MM.1S (cell line): ENCODE results near the gene SMU1.

Experiments
- DNase-seq: peaks from one replicate; pipeline ENCODE4 v3.0.0-alpha.2; 2015
- H2AFZ ChIP-seq: fragments of 300-600 bp; sonication (generic); 2 replicates; pipeline ENCODE4 v1.6.0; 2016; ENCODE audit warnings: antibody characterized with exemption, low read length
- H3F3A ChIP-seq: fragments of 300-600 bp; sonication (generic); 2 replicates; pipeline ENCODE4 v1.6.1; 2016; ENCODE audit warnings: mild to moderate bottlenecking, antibody characterized with exemption, low read length, moderate library complexity, mixed read lengths; ENCODE audit not compliant: insufficient read depth
- H3K27ac ChIP-seq: fragments of 300-600 bp; sonication (generic); 2 replicates; pipeline ENCODE4 v1.5.1; 2016; ENCODE audit warnings: mild to moderate bottlenecking, low read length
- H3K27me3 ChIP-seq: fragments of 300-600 bp; sonication (generic); replicated peaks from 2 replicates; pipeline ENCODE4 v1.6.0; 2016; ENCODE audit warnings: low read length; ENCODE audit not compliant: insufficient read depth
- H3K36me3 ChIP-seq: fragments of 300-600 bp; sonication (generic); replicated peaks from 2 replicates; pipeline ENCODE4 v1.6.1; 2016; ENCODE audit warnings: mild to moderate bottlenecking, low read length, mixed read lengths; ENCODE audit not compliant: insufficient read depth
- H3K4me1 ChIP-seq: fragments of 300-600 bp; sonication (generic); 2 replicates; pipeline ENCODE4 v1.6.1; 2016; ENCODE audit warnings: low read length, mixed read lengths
- H3K4me2 ChIP-seq: fragments of 300-600 bp; sonication (generic); 2 replicates; pipeline ENCODE4 v1.6.0; 2016; ENCODE audit warnings: low read depth, low read length
- H3K4me3 ChIP-seq: fragments of 300-600 bp; sonication (generic); 2 replicates; pipeline ENCODE4 v1.5.1; 2016; ENCODE audit warnings: low read length, mixed read lengths
- H3K79me2 ChIP-seq: fragments of 300-600 bp; sonication (generic); 2 replicates; pipeline ENCODE4 v1.6.1; 2016; ENCODE audit warnings: mixed run types, low read length, mixed read lengths
- H3K9ac ChIP-seq: fragments of 300-600 bp; sonication (generic); 2 replicates; pipeline ENCODE4 v1.6.1; 2016; ENCODE audit warnings: low read length, mixed read lengths
- H3K9me2 ChIP-seq: fragments of 300-600 bp; sonication (generic); replicated peaks from 2 replicates; pipeline ENCODE4 v1.6.1; 2016; ENCODE audit warnings: mild to moderate bottlenecking, low read length, mixed read lengths; ENCODE audit not compliant: insufficient read depth
- H3K9me3 ChIP-seq: fragments of 300-600 bp; sonication (generic); replicated peaks from 2 replicates; pipeline ENCODE4 v1.6.1; 2016; ENCODE audit warnings: mild to moderate bottlenecking, low read length, mixed read lengths; ENCODE audit not compliant: insufficient read depth
- H4K20me1 ChIP-seq: fragments of 300-600 bp; sonication (generic); 2 replicates; pipeline ENCODE4 v1.6.1; 2016; ENCODE audit warnings: mild to moderate bottlenecking, low read length, moderate library complexity, mixed read lengths; ENCODE audit not compliant: insufficient read depth
- EZH2 ChIP-seq: fragments of 300-600 bp; sonication (generic); optimal IDR thresholded peaks from 2 replicates; pipeline ENCODE3; 2017; ENCODE audit warnings: low read depth, mild to moderate bottlenecking, antibody characterized with exemption, low read length, mixed read lengths
- EZH2phosphoT487 ChIP-seq: fragments of 300-600 bp; sonication (generic); IDR thresholded peaks from 2 replicates; pipeline ENCODE4 v1.6.1; 2018; ENCODE audit warnings: antibody characterized with exemption, low read length
- TF ChIP-seq, protein P1 (sequence below): fragments of 300-600 bp; sonication (generic); IDR thresholded peaks from 2 replicates; pipeline ENCODE4 v1.5.1; 2016; ENCODE audit warnings: antibody characterized with exemption, low read length, mixed read lengths

SMU1 gene

DNA sequence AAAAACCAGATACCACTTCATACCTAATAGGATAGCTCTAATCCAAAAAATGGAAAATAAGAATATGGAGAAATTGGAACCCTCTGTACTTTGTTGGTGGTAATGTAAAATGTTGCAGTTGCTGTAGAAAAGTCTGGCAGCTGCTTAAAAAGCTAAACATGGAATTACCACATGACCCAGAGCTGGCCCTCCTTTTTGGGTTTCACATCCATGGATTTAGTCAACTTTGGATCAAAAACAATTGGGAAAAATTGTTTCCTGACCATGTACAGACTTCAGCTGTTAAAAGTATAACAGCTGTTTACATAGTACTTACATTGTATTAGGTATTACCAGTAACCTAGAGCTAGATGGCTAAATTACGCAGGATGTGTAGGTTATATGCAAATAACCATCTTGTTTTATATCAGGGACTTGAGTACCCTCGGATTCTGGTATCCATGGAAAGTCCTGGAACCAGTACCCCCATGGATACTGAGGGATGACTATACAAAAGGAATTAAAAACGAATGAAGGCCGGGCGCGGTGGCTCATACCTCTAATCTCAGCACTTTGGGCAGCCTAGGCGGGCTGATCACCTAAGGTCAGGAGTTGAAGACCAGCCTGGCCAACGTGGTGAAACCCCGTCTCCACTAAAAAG lies 35.6 kb downstream of the SMU1 start:
- H3F3A ChIP-seq, result peaks cover 47% of the 10 kb centered on the region
- H3K27ac ChIP-seq, result no peak overlapping the region

DNA sequence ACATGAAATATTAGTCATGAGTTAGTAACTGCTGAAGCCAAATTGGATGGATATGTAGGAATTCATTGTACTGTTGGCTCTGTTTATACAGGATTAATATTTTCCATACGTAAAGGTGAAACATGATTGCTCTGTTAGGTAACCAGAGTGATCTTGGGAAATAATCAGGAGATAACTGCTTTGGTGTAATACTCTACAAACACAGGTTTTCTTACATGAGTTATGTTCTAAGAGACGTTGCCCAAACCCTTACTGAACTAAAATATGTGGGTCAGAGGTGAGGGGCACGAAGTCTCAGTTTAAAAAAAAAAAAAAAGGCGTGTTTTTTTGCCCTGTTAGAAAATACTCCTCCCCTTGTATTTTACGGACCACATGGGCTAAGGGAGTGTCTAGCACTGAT lies 43.6 kb downstream of the SMU1 start:
- no peak overlapping the region for H2AFZ ChIP-seq
- H3K4me2 ChIP-seq, result no peak overlapping the region
- no peak overlapping the region for H3K9ac ChIP-seq
- no peak overlapping the region for H3K4me3 ChIP-seq
- 0 out of 2 replicates have a peak, but pooled peaks cover 7% of the 10 kb centered on the region for H3F3A ChIP-seq
- no peaks in the 10 kb centered on the region for H3K27me3 ChIP-seq
- H3K9me2 ChIP-seq, result no peaks in the 10 kb centered on the region
- H3K9me3 ChIP-seq, result no peaks in the 10 kb centered on the region
- H3K36me3 ChIP-seq, result peaks cover 57% of the 10 kb centered on the region
- no peak for DNase-seq
- H4K20me1 ChIP-seq, result peaks cover 41% of the 10 kb centered on the region
- TF ChIP-seq, protein P1, sequence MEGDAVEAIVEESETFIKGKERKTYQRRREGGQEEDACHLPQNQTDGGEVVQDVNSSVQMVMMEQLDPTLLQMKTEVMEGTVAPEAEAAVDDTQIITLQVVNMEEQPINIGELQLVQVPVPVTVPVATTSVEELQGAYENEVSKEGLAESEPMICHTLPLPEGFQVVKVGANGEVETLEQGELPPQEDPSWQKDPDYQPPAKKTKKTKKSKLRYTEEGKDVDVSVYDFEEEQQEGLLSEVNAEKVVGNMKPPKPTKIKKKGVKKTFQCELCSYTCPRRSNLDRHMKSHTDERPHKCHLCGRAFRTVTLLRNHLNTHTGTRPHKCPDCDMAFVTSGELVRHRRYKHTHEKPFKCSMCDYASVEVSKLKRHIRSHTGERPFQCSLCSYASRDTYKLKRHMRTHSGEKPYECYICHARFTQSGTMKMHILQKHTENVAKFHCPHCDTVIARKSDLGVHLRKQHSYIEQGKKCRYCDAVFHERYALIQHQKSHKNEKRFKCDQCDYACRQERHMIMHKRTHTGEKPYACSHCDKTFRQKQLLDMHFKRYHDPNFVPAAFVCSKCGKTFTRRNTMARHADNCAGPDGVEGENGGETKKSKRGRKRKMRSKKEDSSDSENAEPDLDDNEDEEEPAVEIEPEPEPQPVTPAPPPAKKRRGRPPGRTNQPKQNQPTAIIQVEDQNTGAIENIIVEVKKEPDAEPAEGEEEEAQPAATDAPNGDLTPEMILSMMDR, result no peak
- no peak overlapping the region for H3K27ac ChIP-seq
- peaks cover 14% of the 10 kb centered on the region; the same call in 1 of the 2 replicates for H3K4me1 ChIP-seq
- peaks cover 88% of the 10 kb centered on the region for H3K79me2 ChIP-seq

More for the DNA sequence above, 35.6 kb downstream of the SMU1 start:
- H3K4me1 ChIP-seq, result no peaks in the 10 kb centered on the region
- H3K9me2 ChIP-seq, result no peaks in the 10 kb centered on the region
- H3K27me3 ChIP-seq, result no peaks in the 10 kb centered on the region
- no peak overlapping the region for H2AFZ ChIP-seq
- H3K79me2 ChIP-seq, result peaks cover 15% of the 10 kb centered on the region
- H4K20me1 ChIP-seq, result 0 out of 2 replicates have a peak, but pooled peaks cover 6% of the 10 kb centered on the region
- H3K36me3 ChIP-seq, result peaks cover 19% of the 10 kb centered on the region
- no peak for DNase-seq
- no peak overlapping the region for H3K4me2 ChIP-seq
- TF ChIP-seq, protein P1, result no peak
- TF ChIP-seq EZH2, result no peak
- no peak for TF ChIP-seq EZH2phosphoT487
- H3K4me3 ChIP-seq, result no peak overlapping the region
- no peaks in the 10 kb centered on the region for H3K9me3 ChIP-seq
- no peak overlapping the region for H3K9ac ChIP-seq

DNA sequence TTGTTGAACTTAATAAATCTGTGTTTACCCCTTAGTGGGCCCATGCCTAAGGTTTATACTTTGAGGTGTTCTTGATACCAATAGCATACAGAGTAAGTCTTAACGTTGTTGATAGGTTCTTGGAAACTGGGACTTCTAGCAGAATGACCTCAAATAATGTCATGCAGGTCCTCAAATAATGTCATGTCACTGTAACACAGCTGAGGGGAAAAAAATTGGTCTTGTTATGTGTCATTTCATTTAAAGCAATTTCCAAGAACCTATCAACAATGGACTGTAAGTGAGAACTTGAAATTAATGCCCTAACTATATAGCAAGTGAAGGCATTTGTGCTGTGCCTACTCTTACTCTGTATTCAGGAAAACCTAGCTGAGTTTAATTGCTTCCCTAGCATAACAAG lies 44.2 kb downstream of the SMU1 start:
- Histone ChIP-seq H3K36me3 (peaks cover 57% of the 10 kb centered on the region), H3K27me3 (no peaks in the 10 kb centered on the region), H3K4me3 (no peak overlapping the region), H3K4me1 (peaks cover 14% of the 10 kb centered on the region; the same call in 1 of the 2 replicates), H3K27ac (no peak overlapping the region), H3K4me2 (no peak overlapping the region), H3K9me2 (no peaks in the 10 kb centered on the region), H4K20me1 (peaks cover 43% of the 10 kb centered on the region), H3K9me3 (no peaks in the 10 kb centered on the region), H2AFZ (no peak overlapping the region), H3F3A (0 out of 2 replicates have a peak, but pooled peaks cover 7% of the 10 kb centered on the region), H3K9ac (no peak overlapping the region), H3K79me2 (peaks cover 94% of the 10 kb centered on the region)
- TF ChIP-seq, protein P1, result no peak
- no peak for TF ChIP-seq EZH2phosphoT487
- no peak for TF ChIP-seq EZH2
- DNase-seq, result no peak
